22Rv1 (cell line): Measurements from ENCODE around the gene ANKS6.

Experiments
- CTCF ChIP-seq: fragments of 450-650 bp; IDR thresholded peaks from 2 replicates; pipeline ENCODE4 v1.5.1; 2017; ENCODE audit warnings: mild to moderate bottlenecking
- ZFX ChIP-seq: fragments of 450-650 bp; IDR thresholded peaks from 2 replicates; pipeline ENCODE4 v1.6.1; 2017; ENCODE audit warnings: antibody characterized with exemption, borderline replicate concordance

GRCh38 chr9:98784831-98785806, 11.2 kb downstream of the ANKS6 start:
- no peak for TF ChIP-seq CTCF
- TF ChIP-seq ZFX = no peak
